Measurements from ENCODE around the gene LACTBL1.
A peak's percentile ranks its signal among the peaks of the same experiment; 100 is the strongest.

Gene LACTBL1

GRCh38 chr1:22944346-22945055, 28.2 kb downstream of the LACTBL1 start:
- no peak for DNase-seq (ENCODE audit: low read depth)

GRCh38 chr1:22941257-22941656, 31.4 kb downstream of the LACTBL1 start:
- DNase-seq (ENCODE audit: low read depth): no peak

- DNase-seq (ENCODE audit: low read depth): no peak
These were observed 36.0 kb downstream of the LACTBL1 start for GRCh38 chr1:22936681-22937080.

DNA sequence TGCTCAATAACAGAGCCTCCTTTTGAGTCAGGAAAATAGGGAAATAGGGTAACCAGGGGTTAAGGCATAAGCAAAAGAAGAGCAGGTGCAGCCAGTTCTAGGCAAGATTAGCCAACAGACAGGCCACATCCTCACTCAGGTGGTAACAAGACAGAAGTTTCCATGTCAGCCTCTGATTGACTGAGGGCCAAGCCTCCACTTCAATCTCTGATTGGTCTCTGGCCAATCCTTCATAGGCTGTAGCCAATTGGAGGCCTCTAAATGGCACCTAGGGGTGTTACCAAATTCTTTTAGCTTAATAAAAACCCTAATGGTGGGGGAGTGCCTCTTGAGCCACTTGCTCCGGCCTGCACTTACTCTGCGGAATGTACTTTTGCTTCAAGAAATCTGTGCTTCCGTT, 37.2 kb downstream of the LACTBL1 start:
- DNase-seq (ENCODE audit: low read depth): no peak

- DNase-seq (ENCODE audit: low read depth): no peak
These were observed 39.7 kb downstream of the LACTBL1 start for GRCh38 chr1:22932803-22933470.

GRCh38 chr1:22930240-22930912, 42.3 kb downstream of the LACTBL1 start:
- peak; percentile 52 for DNase-seq (ENCODE audit: low read depth)

- no peak for DNase-seq (ENCODE audit: low read depth)
These were observed 47.6 kb downstream of the LACTBL1 start for GRCh38 chr1:22925111-22925510.

DNA sequence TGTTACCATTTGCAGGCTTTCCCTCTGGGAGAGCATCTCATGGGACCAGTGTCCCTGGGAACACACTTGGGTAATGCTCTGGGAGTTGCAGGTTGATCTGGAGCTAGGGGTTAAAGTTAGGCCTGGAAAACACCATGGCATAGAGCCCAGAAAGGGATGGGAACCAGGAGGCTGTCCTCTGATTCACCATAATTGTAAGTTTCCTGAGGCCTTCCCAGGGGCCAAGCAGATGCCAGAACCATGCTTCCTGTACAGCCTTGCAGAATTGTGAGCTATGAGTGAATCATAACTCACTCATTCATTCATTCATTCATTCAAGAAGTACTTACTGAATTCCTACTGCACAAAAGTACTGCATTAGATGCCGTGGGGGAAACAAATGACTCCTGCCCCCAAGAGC, 50.0 kb downstream of the LACTBL1 start:
- peak; percentile 26 for DNase-seq (ENCODE audit: low read depth)

DNA sequence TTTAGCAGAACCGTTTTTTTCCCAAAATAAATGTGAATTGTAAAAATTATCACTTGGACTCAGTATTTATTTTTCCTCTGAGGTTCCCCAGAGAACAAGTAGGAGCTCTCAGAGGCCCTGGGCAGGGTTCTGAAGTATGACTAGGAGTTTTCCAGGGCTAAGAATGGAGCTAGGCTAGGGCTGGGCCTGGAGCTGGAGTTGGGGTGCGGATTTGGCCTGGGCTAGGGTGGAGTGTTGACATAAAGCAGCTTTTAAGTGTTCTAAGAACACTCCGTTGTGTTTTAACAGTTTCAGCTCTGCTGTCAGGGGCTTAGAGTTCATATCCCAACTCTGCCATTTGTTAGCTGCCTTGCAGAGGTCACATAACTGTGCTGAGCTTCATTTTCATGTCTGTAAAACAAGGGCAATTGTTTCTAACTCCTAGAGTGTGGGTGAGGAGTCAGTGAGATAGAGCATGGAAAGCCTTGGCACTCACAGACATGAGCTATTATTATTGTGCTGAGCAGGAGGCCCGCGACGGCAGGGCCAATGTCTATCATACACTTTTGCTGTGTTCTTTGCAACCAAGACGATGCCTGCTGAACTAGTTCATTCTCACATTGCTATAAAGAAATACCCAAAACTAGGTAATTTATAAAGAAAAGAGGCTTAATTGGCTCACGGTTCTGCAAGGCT, 51.1 kb downstream of the LACTBL1 start:
- no peak for DNase-seq (ENCODE audit: low read depth)

DNA sequence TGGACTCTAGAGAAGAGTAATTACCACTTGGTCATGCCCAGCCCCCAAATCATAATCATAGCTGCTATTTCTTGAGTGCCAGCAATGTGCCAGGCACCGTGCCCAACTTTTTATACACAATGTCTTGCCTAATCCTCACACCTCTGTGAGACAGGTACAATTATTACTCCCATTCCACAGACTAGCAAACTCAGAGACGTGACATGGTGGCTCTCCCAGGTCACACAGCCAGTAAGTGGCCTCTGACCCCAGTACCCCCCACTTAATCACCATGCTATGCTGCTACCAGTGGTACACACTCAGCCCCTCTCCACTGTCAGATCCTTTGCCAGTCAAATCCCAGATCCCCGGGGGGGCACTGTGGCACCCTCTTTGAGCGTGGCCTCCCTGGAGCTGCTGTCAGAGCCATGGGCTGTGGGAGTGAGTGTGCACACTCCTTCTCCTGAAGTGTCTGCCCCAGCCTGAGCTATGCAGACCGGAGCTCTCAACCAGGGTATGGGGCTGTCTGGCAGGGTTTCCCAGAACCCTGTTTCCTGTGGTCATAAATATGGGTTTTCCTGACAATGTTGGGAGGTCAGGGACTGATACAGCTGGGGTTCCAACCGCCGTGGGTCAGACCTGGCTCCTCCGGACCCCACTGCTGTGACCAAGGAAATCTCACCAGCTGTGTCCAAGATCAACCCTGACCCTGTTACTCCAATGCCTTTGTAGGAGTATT, 51.8 kb downstream of the LACTBL1 start:
- DNase-seq (ENCODE audit: low read depth): no peak

DNA sequence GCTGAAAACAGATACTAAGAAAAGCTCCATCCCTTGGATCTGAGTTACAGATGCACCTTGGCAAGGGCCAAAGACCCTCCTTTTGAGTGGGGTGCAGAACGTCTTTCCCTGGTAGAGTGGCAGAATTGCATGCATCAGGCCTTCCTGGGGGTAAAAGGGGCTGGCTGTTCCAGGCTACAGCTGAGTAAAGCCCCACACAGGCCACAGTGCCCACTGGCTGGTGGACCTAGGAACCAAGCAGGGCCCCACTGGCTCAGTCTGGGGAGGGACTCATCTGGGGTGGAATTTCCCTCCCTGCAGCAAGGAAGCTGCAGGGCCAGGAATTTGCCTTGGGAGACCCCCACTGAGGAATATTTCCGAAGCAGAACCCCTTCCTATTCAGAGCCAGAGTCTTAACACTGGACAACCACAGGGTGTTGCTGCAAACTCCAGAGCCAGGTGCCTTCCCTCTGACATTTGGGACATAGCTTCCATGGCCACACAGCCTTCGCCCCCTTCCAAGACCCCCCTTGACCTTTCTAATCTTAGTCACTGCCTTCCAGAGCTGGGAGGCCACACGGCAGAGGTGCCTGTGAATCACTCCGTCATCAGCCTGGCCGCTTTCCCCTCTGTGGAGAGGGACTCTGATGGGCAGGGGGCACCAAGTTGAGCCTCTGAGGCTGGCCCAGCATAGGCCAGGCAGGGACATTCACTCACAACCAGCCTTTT, 52.5 kb downstream of the LACTBL1 start:
- DNase-seq (ENCODE audit: low read depth): no peak

DNA sequence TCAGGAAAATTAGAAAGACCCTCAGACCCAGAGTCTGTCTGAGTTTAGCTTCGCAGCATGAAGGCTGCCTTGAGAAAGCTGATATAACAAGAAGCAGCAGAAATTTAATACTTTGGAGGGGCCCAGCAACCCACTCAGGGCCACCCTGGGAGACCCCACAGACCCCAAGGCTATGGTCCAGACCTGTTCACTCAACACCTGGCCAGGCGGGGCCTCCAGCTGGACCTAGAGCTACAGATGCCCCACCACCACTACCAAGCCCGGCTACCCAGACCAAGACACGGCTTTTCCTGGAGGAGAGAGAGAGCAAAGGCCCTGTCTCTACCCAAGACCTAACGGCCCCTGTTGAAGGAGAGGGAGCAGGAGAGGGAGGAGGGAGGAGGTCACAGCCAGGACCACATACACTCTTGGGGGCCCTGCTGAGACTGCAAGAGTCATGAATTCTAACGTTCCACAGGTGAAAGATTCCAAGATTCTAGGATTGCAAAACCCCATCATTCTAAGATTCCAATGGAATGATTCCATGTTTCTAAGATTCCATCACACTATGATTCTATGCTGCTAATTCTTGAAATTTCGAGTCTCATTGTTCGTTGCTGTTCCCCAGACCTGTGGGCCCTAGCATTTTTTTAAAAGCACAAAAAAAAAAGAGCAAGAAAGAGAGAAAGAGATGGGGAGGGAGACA, 53.2 kb downstream of the LACTBL1 start:
- peak; percentile 34 for DNase-seq (ENCODE audit: low read depth)

GRCh38 chr1:22918644-22919043, 54.0 kb downstream of the LACTBL1 start:
- no peak for DNase-seq (ENCODE audit: low read depth)

- DNase-seq (ENCODE audit: low read depth): no peak
These were observed 54.7 kb downstream of the LACTBL1 start for GRCh38 chr1:22917989-22918388.

- no peak for DNase-seq (ENCODE audit: low read depth)
These were observed 56.2 kb downstream of the LACTBL1 start for GRCh38 chr1:22916471-22916820.

DNA sequence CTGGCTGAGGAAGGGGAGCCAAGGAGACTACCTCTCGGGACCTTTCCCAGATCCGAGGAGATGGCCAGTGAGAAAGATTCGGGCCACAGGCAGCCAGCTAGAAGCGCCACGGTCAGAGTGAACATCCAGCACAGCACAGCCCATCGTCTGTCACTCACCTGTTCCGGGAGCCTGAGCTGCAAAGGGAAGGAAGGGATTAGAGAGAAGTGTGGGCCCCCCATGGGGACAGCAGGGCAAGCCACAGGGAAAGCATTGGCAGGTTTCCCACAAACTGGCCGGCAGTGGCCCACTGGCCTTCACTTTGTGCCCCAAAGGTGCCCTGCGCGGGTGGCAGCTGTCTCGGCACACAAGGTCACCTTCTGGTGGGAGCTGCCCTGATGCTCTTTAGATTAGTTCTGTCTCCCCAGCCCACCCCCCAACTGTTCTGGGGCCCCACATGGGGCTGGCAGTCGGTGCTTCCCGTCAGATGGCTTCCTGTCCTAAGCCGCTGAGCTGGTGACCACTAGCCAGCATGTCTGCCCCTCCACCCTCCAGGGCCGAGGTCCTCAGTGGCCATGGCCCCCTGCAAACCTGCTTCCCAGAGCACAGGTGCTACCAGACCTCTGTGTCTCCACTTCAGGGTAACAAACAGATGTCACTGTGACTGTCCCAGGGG, 56.7 kb downstream of the LACTBL1 start:
- no peak for DNase-seq (ENCODE audit: low read depth)

- no peak for DNase-seq (ENCODE audit: low read depth)
These were observed 57.4 kb downstream of the LACTBL1 start for GRCh38 chr1:22915231-22915630.

DNA sequence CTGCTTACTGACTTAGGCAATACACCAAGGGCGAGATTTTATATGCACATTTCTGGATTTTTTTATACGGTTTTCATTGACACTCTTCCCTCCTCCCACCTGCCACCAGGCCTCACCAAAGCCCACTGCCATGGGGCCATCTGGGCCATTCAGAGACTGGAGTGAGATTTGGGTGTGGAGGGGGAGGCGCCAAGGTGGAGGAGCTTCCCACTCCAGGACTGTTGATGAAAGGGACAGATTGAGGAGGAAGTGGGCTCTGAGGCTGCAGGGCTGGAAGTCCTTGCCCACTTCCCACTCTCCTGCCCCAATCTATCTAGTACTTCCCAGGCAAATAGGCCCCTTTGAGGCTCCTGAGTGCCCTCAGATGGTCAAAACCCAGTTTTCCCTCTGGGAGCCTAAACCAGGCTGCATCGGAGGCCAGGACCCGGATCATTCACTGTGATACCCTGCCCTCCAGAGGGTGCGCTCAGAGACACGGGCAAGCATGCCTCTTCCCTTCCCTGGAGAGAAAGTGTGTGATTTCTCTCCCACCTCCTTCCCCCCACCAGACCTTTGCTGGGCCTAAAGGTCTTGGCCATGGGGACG, 57.9 kb downstream of the LACTBL1 start:
- DNase-seq (ENCODE audit: low read depth): no peak

- DNase-seq (ENCODE audit: low read depth): no peak
These were observed 58.5 kb downstream of the LACTBL1 start for GRCh38 chr1:22914156-22914555.
